ENCODE results near the gene CCDC158.

The CCDC158 gene

DNA sequence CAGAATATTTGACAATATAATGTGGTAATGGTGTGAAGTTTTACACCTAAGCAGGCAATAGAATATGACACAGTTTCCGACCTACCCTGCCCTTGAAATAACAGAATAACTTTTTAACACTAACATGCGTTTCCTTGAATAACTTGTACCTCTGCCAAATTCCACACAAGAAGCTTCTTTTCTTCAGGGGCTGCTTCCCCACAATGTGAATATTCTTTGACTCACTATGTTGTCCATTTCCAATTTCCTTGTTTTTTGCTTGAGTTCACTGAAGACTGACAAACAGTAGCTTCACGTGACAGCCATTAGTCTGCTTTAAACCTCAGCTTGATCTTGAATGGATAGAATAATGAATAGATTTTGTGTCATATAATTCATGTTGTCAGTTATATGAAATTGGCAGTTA, 28.4 kb upstream of the CCDC158 start:
- H3K27ac Mint-ChIP-seq = no peak overlapping the region
- no peak for DNase-seq
- no peaks in the 10 kb centered on the region for H3K4me1 Mint-ChIP-seq
- no peaks in the 10 kb centered on the region for H3K9me3 Mint-ChIP-seq
- H3K4me3 Mint-ChIP-seq = no peak overlapping the region
- H3K27me3 Mint-ChIP-seq (ENCODE audit: low read depth, poor library complexity) = peaks cover 17% of the 10 kb centered on the region
- TF ChIP-seq, protein P1, sequence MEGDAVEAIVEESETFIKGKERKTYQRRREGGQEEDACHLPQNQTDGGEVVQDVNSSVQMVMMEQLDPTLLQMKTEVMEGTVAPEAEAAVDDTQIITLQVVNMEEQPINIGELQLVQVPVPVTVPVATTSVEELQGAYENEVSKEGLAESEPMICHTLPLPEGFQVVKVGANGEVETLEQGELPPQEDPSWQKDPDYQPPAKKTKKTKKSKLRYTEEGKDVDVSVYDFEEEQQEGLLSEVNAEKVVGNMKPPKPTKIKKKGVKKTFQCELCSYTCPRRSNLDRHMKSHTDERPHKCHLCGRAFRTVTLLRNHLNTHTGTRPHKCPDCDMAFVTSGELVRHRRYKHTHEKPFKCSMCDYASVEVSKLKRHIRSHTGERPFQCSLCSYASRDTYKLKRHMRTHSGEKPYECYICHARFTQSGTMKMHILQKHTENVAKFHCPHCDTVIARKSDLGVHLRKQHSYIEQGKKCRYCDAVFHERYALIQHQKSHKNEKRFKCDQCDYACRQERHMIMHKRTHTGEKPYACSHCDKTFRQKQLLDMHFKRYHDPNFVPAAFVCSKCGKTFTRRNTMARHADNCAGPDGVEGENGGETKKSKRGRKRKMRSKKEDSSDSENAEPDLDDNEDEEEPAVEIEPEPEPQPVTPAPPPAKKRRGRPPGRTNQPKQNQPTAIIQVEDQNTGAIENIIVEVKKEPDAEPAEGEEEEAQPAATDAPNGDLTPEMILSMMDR (IDR thresholded peaks at IDR 0.05) = no peak
- H3K36me3 Mint-ChIP-seq (ENCODE audit: low read depth) = no peaks in the 10 kb centered on the region

DNA sequence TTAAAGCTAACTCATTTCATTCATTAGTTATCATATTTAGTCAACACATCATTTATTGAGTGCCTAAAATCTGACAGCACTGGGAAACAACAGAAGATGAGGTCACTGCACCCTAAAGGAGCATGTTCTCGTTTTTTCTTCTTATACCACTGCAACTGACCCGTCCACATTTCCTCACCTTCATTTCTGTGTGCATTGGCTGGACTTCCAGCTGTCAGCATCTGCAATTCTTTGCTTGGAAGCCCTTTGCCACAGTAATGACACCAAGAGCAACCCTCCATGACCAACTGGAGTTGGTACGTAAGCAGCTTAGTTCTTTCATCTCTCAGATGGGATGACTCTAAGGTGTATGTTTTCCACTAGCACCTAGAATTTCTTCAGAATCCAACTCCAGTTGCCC, 27.3 kb upstream of the CCDC158 start:
- no peaks in the 10 kb centered on the region for H3K9me3 Mint-ChIP-seq
- H3K4me1 Mint-ChIP-seq = peaks cover 4% of the 10 kb centered on the region
- H3K4me3 Mint-ChIP-seq = no peak overlapping the region
- TF ChIP-seq, protein P1 (IDR thresholded peaks at IDR 0.05) = no peak
- no peak for DNase-seq
- H3K27me3 Mint-ChIP-seq (ENCODE audit: low read depth, poor library complexity) = peaks cover 12% of the 10 kb centered on the region
- H3K27ac Mint-ChIP-seq = no peak overlapping the region
- no peaks in the 10 kb centered on the region for H3K36me3 Mint-ChIP-seq (ENCODE audit: low read depth)

- no peaks in the 10 kb centered on the region for H3K36me3 Mint-ChIP-seq (ENCODE audit: low read depth)
Measured at GRCh38 chr4:76447393-76447851, 26.5 kb upstream of the CCDC158 start.

DNA sequence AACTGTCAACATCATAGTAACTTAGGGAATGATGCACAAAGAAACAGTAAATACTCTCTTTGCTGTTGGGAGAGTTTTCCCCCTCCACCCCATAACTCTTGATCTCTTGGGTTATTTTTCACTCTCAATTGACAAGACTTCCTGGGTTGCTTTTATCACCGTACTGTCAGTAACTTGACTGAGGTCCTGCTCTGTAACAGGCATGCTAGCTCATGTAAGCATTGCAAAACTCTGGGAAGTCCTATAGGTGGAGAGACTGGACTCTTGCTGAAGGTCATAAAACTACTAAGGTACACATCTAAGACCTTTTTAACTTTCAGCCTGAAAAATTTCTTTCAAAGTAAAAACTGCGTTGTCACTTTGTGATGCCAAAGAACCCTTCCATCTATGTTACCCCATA, 25.0 kb upstream of the CCDC158 start:
- TF ChIP-seq, protein P1 (IDR thresholded peaks at IDR 0.05) = no peak
- peaks cover 12% of the 10 kb centered on the region for H3K27me3 Mint-ChIP-seq (ENCODE audit: low read depth, poor library complexity)
- H3K36me3 Mint-ChIP-seq (ENCODE audit: low read depth) = no peaks in the 10 kb centered on the region
- no peak overlapping the region for H3K27ac Mint-ChIP-seq
- peaks cover 5% of the 10 kb centered on the region for H3K4me1 Mint-ChIP-seq
- no peak for DNase-seq
- H3K4me3 Mint-ChIP-seq = no peak overlapping the region
- no peaks in the 10 kb centered on the region for H3K9me3 Mint-ChIP-seq

More at GRCh38 chr4:76447393-76447851, 26.5 kb upstream of the CCDC158 start:
- DNase-seq = no peak
- no peak overlapping the region for H3K4me3 Mint-ChIP-seq
- TF ChIP-seq, protein P1 (IDR thresholded peaks at IDR 0.05) = no peak
- H3K4me1 Mint-ChIP-seq = peaks cover 5% of the 10 kb centered on the region
- H3K9me3 Mint-ChIP-seq = no peaks in the 10 kb centered on the region
- no peak overlapping the region for H3K27ac Mint-ChIP-seq
- peaks cover 12% of the 10 kb centered on the region for H3K27me3 Mint-ChIP-seq (ENCODE audit: low read depth, poor library complexity)

DNA sequence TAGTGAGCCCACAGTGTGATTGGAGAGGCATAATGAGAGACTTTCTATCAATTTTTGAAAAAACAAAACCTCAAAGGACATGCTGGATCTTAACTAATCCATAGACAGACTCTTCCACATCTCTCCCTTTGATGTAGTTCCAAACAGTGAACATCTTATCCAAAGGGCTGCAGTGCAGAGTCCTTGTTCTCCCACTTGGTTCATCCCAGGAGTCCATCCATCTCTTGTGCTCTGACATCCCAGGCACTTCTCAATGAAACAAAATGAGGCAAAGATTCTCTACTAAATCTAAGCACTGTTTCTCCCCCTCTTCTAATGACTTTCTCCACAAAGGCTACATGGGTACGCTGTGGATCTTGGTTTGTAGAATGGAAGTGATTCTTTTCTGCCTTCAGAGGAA, 22.4 kb upstream of the CCDC158 start:
- Mint-ChIP-seq H3K4me3 (no peak overlapping the region), H3K27me3 (ENCODE audit: low read depth, poor library complexity) (peaks cover 7% of the 10 kb centered on the region), H3K9me3 (peaks cover 13% of the 10 kb centered on the region), H3K27ac (no peak overlapping the region), H3K4me1 (peaks cover 5% of the 10 kb centered on the region), H3K36me3 (ENCODE audit: low read depth) (no peaks in the 10 kb centered on the region)
- TF ChIP-seq, protein P1 (IDR thresholded peaks at IDR 0.05) = no peak
- DNase-seq = no peak

DNA sequence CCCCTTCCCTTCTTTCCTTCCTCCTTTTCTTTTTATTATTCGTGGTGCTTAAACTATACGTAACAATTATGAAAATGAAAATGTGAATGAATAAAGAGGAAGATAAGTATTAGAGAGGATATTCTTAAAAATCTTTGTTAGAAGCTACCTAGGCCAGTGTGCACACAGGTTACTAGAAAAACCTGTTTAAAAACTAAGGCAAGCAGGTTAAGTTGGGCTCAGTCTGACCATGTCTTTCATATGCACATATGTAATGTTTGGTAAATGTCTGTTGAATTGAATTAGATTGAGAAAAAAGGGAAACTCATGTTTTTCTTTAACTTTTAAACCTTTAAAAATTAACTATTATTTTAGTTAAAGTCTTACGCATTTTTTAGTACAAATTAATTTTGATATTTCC, 21.9 kb upstream of the CCDC158 start:
- peaks cover 5% of the 10 kb centered on the region for H3K27me3 Mint-ChIP-seq (ENCODE audit: low read depth, poor library complexity)
- H3K4me1 Mint-ChIP-seq = peaks cover 5% of the 10 kb centered on the region
- no peak overlapping the region for H3K4me3 Mint-ChIP-seq
- DNase-seq = no peak
- no peaks in the 10 kb centered on the region for H3K36me3 Mint-ChIP-seq (ENCODE audit: low read depth)
- peaks cover 13% of the 10 kb centered on the region for H3K9me3 Mint-ChIP-seq
- TF ChIP-seq, protein P1 (IDR thresholded peaks at IDR 0.05) = no peak
- H3K27ac Mint-ChIP-seq = no peak overlapping the region
